Measurements from ENCODE around the gene TPO. TPM values are rescaled to one million over a fixed set of nuclear protein-coding genes. Genes with fewer than 3 reads are reported as not detected.

Gene TPO
- total RNA-seq, 4 donors from 2014 or later: 7.2 to 32.6 (median 16.6) TPM

DNA sequence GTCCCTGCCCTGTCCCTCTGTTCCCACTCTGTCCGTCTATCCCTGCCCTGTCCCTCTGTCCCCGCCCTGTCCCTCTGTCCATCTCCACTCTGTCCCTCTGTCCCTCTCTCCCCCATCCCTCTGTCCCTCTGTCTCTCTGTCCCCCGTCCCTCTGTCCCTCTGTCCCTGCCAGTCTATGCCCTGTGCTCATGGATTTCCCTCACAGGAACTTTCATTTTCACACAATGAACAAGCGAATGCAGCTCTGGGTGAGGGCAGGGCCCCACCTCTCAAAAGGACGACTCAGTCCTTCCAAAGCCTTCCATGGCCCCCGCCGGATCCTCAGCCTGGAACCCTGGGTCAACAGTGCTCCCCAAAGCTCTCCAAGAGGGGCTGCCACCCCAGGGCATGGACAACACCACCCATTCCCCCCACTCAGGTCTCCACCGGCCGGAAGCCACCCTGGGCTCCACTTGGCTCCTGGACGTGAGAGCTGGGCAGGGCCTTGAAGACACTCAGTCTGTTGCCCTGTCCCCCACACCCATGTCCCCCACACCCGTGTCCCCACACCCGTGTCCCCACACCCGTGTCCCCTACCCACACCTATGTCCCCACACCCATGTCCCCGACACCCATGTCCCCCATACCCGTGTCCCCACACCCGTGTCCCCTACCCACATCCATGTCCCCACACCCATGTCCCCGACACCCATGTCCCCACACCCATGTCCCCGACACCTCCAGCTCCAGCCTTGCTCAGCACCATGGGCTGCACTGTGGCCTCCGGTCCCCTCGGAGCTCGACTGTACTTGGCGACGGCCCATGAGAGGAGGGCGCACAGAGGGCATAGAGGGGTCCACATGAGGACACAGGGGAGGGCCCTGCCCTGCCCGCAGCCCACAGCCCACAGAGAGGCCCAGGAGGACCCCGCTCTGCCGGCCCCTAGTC, 175.1 kb downstream of the TPO start:
- Histone ChIP-seq H3K4me3 (no peak overlapping the region), H3K9me3 (no peaks in the 10 kb centered on the region), H3K27ac (no peak overlapping the region), H3K4me1 (peaks cover 0 to 21% (median 3%) of the 10 kb centered on the region in 4 donors), H3K27me3 (no peaks in the 10 kb centered on the region), H3K36me3 (no peaks in the 10 kb centered on the region)
- TF ChIP-seq EP300 (IDR thresholded peaks at IDR 0.05): no peak
- WGBS, 2 donors: 74 to 76% methylated on average over 27 of the region's 27 CpGs
- no peak for DNase-seq (ENCODE audit: low spot score in 2 of 2)

DNA sequence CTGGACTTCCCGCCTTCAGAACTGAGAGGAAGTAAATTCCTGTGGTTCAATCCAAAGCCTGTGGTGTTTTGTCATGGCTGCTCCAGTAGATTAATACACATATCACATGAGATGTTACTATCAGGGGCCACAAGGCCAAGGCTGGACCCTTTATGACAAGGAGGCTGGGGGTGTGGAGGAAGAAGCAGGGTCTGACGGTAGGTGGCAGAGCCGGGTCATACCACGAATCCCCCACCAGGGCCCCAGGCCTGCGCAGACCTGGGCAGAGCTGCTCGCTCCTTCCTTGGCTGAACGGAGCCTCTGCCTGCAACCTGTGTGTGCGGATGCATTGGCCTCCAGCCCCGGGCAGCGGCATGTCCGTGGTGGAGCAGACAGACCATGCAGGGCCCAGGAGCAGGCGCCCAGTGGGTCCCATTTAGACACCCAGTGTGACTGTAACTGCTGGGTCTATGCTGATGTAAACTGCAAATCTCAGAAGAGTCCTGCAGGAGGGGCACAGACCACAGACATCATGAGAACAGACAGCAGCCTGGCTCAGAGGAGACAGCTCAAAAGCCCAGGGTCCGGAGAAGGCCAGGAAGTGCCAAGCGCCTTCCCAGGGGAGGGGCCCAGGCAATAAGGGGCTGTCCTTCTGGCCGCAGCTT, 175.8 kb downstream of the TPO start:
- Histone ChIP-seq H3K4me1 (peaks cover 0 to 28% (median 6%) of the 10 kb centered on the region in 4 donors), H3K27ac (no peak overlapping the region), H3K9me3 (no peaks in the 10 kb centered on the region), H3K36me3 (no peaks in the 10 kb centered on the region), H3K27me3 (no peaks in the 10 kb centered on the region), H3K4me3 (no peak overlapping the region)
- 67 to 75% methylated on average over 11 to 15 of the region's 15 CpGs for WGBS, 2 donors
- TF ChIP-seq POLR2A (IDR thresholded peaks at IDR 0.05) (no peak), CTCF (IDR thresholded peaks at IDR 0.05) (no peak), EP300 (IDR thresholded peaks at IDR 0.05) (no peak)
- no peak for DNase-seq (ENCODE audit: low spot score in 2 of 2)

DNA sequence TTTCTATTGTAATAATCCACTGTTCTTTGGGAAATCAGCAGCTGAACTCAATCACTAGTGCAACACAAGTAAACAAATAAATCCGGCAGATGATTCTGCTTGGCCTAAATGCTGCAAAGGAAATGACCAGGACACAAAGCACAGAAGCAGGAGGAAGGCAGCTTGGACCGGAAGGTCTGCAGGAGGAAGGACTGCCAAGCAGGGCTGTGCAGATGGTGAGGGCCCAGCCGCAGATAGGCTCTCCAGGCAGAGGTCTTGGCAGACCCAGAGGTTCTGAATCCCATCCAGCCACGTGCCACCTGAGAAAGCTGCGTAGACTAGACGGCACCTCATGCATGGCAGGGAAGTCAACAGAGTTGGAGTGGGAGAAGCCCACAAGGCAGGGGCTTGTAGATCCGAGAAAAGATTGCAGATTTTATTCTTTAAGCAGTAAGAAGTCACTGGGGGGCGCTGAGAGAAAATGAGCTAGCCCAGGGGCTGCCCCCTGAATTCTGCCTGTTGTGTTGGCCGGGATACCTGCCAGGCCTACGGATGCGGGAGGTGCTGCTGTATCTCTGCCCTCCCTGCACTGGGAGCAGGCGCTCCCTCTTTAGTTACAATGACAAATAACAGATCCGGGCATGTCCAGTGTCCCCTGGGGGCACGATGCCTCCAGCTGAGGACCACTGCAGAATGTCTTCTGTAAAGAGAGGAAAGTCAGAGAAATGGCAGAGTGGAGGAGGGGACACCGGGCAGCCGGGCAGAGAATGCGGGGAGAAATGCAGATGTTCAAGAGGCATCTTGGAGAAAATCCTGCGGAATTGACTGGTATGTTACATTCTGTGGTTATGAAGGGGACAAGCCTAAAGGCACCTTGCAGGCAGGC, 177.6 kb downstream of the TPO start:
- no peak overlapping the region for H3K27ac ChIP-seq

DNA sequence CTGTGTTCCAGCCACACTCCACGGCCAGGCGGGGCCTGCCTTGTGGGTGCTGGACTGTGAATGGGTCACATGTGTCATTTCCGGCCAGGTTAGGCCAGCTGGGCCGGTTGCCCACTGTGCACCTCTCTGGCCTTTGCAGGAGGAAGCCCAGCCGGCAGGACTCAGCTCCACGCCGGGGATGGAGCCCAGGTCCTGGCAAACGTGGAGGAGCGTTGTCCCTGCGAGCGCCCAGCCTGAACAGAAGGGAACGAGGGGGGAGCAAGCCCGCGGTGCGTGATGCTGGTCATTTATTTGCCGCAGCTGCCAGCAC, 178.2 kb downstream of the TPO start:
- Histone ChIP-seq H3K9me3 (no peaks in the 10 kb centered on the region), H3K27ac (no peak overlapping the region), H3K4me1 (peaks cover 0 to 31% (median 6%) of the 10 kb centered on the region in 4 donors), H3K36me3 (no peaks in the 10 kb centered on the region), H3K27me3 (no peaks in the 10 kb centered on the region), H3K4me3 (no peak overlapping the region)
- TF ChIP-seq CTCF (IDR thresholded peaks at IDR 0.05) (no peak), EP300 (IDR thresholded peaks at IDR 0.05) (no peak), POLR2A (IDR thresholded peaks at IDR 0.05) (no peak)
- 67 to 87% methylated on average over 13 to 16 of the region's 16 CpGs for WGBS, 2 donors
- DNase-seq (ENCODE audit: low spot score in 2 of 2): no peak

More for the DNA sequence above, 177.6 kb downstream of the TPO start:
- Histone ChIP-seq H3K9me3 (no peaks in the 10 kb centered on the region), H3K36me3 (no peaks in the 10 kb centered on the region), H3K4me1 (peaks cover 0 to 31% (median 6%) of the 10 kb centered on the region in 4 donors), H3K4me3 (no peak overlapping the region), H3K27me3 (no peaks in the 10 kb centered on the region)
- no peak for DNase-seq (ENCODE audit: low spot score in 2 of 2)
- TF ChIP-seq POLR2A (IDR thresholded peaks at IDR 0.05): no peak
- TF ChIP-seq CTCF (IDR thresholded peaks at IDR 0.05): no peak
- no peak for TF ChIP-seq EP300 (IDR thresholded peaks at IDR 0.05)
- WGBS, 2 donors: 83 to 90% methylated on average over 18 of the region's 18 CpGs
